Activated CD4-positive, alpha-beta T cell treated with anti-CD3 and anti-CD28 coated beads, Interleukin-2, Interleukin-6, amounts not matched to agents 100 ng/mL and 50 ng/mL, durations not matched to agents 16 hours and 8 hours (primary cell): ENCODE results near the gene GPC4.
A peak's percentile ranks its signal among the peaks of the same experiment; 100 is the strongest.
"Not testable (repeated sequence)": the region's sequence is repeated elsewhere in the genome, so short reads cannot be mapped to it uniquely, and the experiment has no call there.

ENCODE experiments used
- DNase-seq: peaks from one replicate; pipeline ENCODE4 v3.0.0-alpha.2; 2020

The GPC4 gene

GRCh38 chrX:133365871-133366611 lies 49.2 kb downstream of the GPC4 start:
- DNase-seq, result no peak

GRCh38 chrX:133364865-133365264 lies 50.4 kb downstream of the GPC4 start:
- DNase-seq, result no peak

GRCh38 chrX:133364196-133364595 lies 51.1 kb downstream of the GPC4 start:
- no peak for DNase-seq

GRCh38 chrX:133362538-133362937 lies 52.8 kb downstream of the GPC4 start:
- no peak for DNase-seq

- DNase-seq, result no peak
Observed at GRCh38 chrX:133359466-133359865, 55.8 kb downstream of the GPC4 start.

GRCh38 chrX:133353233-133353632 lies 62.1 kb downstream of the GPC4 start:
- no peak for DNase-seq

- no peak for DNase-seq
Observed at GRCh38 chrX:133350751-133351150, 64.5 kb downstream of the GPC4 start.

GRCh38 chrX:133346026-133346425 lies 69.3 kb downstream of the GPC4 start:
- DNase-seq, result no peak

- DNase-seq, result no peak
Observed at GRCh38 chrX:133339566-133339965, 75.7 kb downstream of the GPC4 start.

GRCh38 chrX:133337250-133337649 lies 78.0 kb downstream of the GPC4 start:
- no peak for DNase-seq

GRCh38 chrX:133335027-133335426 lies 80.3 kb downstream of the GPC4 start:
- peak; percentile 27 for DNase-seq

- no peak for DNase-seq
Observed at GRCh38 chrX:133333154-133333750, 82.0 kb downstream of the GPC4 start.

GRCh38 chrX:133332737-133333136 lies 82.6 kb downstream of the GPC4 start:
- no peak for DNase-seq

- DNase-seq, result no peak
Observed at GRCh38 chrX:133330956-133331355, 84.3 kb downstream of the GPC4 start.

- no peak for DNase-seq
Observed at GRCh38 chrX:133325422-133325821, 89.9 kb downstream of the GPC4 start.

- peak; percentile 38 for DNase-seq
Observed at GRCh38 chrX:133323431-133323830, 91.9 kb downstream of the GPC4 start.

GRCh38 chrX:133322269-133322668 lies 93.0 kb downstream of the GPC4 start:
- not testable (repeated sequence) for DNase-seq

- DNase-seq, result no peak
Observed at GRCh38 chrX:133321451-133321850, 93.8 kb downstream of the GPC4 start.

GRCh38 chrX:133314281-133314680 lies 101.0 kb downstream of the GPC4 start:
- DNase-seq, result no peak

GRCh38 chrX:133308499-133308897 lies 106.8 kb downstream of the GPC4 start:
- no peak for DNase-seq

GRCh38 chrX:133307637-133308498 lies 107.4 kb downstream of the GPC4 start:
- no peak for DNase-seq

GRCh38 chrX:133307094-133307493 lies 108.2 kb downstream of the GPC4 start:
- DNase-seq, result no peak

GRCh38 chrX:133306316-133306715 lies 109.0 kb downstream of the GPC4 start:
- no peak for DNase-seq

- no peak for DNase-seq
Observed at GRCh38 chrX:133305348-133305747, 109.9 kb downstream of the GPC4 start.
